Prostate gland (tissue), 2 donors: Measurements from ENCODE around the gene PLAA. TPM values are rescaled to one million over a fixed set of nuclear protein-coding genes. Genes with fewer than 3 reads are reported as not detected.

ENCODE experiments used
- DNase-seq: peaks from one replicate; pipeline ENCODE4 v3.0.0-alpha.2; 2019; ENCODE audit warnings: low spot score
- H3K27ac ChIP-seq, 2 donors: fragments of 200-600 bp; sonication (generic); 2 replicates each; pipeline ENCODE4 v1.5.1; 2017 to 2019
- H3K27me3 ChIP-seq: fragments of 200-600 bp; sonication (generic); replicated peaks from 2 replicates; pipeline ENCODE4 v1.5.1; 2019; ENCODE audit not compliant: insufficient read depth
- H3K36me3 ChIP-seq, 2 donors: fragments of 200-600 bp; sonication (generic); 1 replicate in 1 of 2; 2 replicates in 1 of 2; pipeline versions ENCODE4 v1.5.1 to v1.8.1; 2017 to 2019
- H3K4me1 ChIP-seq: fragments of 200-600 bp; sonication (generic); replicated peaks from 2 replicates; pipeline ENCODE4 v1.5.1; 2019
- H3K4me3 ChIP-seq, 2 donors: fragments of 200-600 bp; sonication (generic); 2 replicates each; pipeline ENCODE4 v1.5.1; 2017 to 2019
- H3K9me3 ChIP-seq: fragments of 200-600 bp; sonication (generic); 2 replicates; pipeline ENCODE4 v1.5.1; 2017
- CTCF ChIP-seq, 4 experiments: fragments of 200-600 bp in 2 of 4; fragments of 450-650 bp in 2 of 4; sonication (generic) in 2 of 4; IDR thresholded peaks; 1 replicate in 3 of 4; 2 replicates in 1 of 4; pipeline ENCODE4 v1.5.1; 2016 to 2019; ENCODE audit warnings: antibody characterized with exemption in 4 of 4, mild to moderate bottlenecking in 2 of 4, moderate library complexity in 2 of 4
- POLR2A ChIP-seq: fragments of 450-650 bp; IDR thresholded peaks from one replicate; pipeline ENCODE4 v1.6.1; 2016; ENCODE audit warnings: antibody characterized with exemption, mild to moderate bottlenecking
- POLR2AphosphoS5 ChIP-seq: sonication (generic); formaldehyde crosslinking; IDR thresholded peaks from one replicate; pipeline ENCODE4 v1.6.1; 2017; ENCODE audit warnings: antibody characterized with exemption
- WGBS: methylation state at CpG from one replicate; pipeline ENCODE4 v1.1.5; 2018; 5-methylcytosine and 5-hydroxymethylcytosine counted together
- intact Hi-C: fragments of 100-400 bp; cut with DNase I; formaldehyde crosslinking; loops from one replicate; pipeline ENCODE4 v1.14.2; 2022
- total RNA-seq, 2 donors: library from RNA; depleted of rRNA; stranded (reverse); fragments of >200 nt; gene quantifications; one replicate each; pipeline ENCODE4 v1.1.0, GENCODE V29; 2016

PLAA gene
- total RNA-seq, 2 donors from 2014 or later, result 24.3 to 36.5 TPM

DNA sequence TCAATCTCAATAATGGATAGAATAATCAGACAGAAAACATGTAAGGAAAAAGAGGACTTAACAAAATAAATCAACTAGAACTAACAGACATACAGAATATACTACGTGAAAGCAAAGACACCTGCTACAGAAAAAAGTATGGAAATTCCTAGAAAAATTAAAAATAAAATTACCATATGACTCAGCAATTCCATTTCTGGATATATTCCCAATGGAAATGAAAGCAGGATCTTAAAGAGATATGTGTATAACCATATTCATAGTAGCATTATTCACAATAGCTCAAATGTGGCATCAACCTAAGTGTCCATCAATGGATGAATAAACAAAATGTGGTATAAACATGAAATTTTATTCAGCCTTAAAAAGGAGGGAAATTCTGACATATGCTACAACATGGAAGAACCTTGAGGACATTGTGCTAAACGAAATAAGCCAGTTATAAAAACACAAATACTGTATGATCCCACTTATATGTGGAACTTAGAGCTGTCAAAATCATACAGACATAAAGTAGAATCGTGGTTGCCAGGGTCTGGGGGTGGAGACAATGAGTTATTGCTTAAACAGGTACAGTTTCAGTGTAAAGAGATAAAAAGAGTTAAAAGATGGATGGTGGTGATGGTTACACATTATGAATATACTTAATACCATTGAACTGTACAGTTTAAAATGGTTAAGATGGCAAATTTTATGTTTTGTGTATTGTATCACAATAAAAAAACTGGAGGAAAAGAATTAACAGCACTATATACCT lies 6.9 kb downstream of the PLAA start:
- DNase-seq, result no peak
- Histone ChIP-seq H3K27me3 (no peaks in the 10 kb centered on the region), H3K9me3 (no peaks in the 10 kb centered on the region), H3K36me3 (no peaks in the 10 kb centered on the region), H3K4me3 (no peak overlapping the region), H3K27ac (no peak overlapping the region), H3K4me1 (peaks cover 1% of the 10 kb centered on the region)
- TF ChIP-seq CTCF (IDR thresholded peaks at IDR 0.05), result no peak
- TF ChIP-seq POLR2A, result no peak
- no peak for TF ChIP-seq POLR2AphosphoS5
- intact Hi-C loops, result no loop called here
- 83% methylated on average over 3 of the region's 3 CpGs for WGBS

DNA sequence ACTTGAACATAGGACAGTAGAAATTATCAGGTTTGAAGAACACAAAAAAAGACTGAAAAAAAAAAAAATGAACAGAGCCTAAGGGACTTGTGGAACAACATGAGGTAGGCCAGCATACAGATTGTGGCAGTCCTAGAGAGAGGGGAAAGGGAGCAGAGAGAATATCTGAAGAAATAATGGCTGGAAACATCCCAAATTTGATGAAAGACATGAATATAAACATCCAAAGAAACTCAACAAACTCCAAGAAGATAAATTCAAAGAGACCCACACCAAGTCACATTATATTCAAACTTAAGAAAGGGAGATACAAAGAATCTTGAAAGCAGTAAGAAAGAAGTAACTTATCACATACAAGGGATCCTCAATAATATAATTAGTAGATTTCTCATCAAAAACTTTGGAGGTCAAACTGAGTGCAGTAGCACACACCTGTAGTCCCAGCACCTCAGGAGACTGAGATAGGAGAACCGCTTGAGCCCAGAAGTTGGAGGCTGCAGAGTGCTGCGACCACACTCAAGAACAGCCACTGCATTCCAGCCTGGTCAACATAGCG lies 9.1 kb downstream of the PLAA start:
- TF ChIP-seq POLR2A (no peak), CTCF (IDR thresholded peaks at IDR 0.05) (no peak), POLR2AphosphoS5 (no peak)
- no peaks in the 10 kb centered on the region for H3K9me3 ChIP-seq
- no peaks in the 10 kb centered on the region for H3K27me3 ChIP-seq
- WGBS, result 100% methylated on average over 3 of the region's 3 CpGs
- H3K4me3 ChIP-seq, result no peak overlapping the region
- intact Hi-C loops, result no loop called here
- no peak for DNase-seq
- no peaks in the 10 kb centered on the region for H3K4me1 ChIP-seq
- no peak overlapping the region for H3K27ac ChIP-seq
- H3K36me3 ChIP-seq, result no peaks in the 10 kb centered on the region

DNA sequence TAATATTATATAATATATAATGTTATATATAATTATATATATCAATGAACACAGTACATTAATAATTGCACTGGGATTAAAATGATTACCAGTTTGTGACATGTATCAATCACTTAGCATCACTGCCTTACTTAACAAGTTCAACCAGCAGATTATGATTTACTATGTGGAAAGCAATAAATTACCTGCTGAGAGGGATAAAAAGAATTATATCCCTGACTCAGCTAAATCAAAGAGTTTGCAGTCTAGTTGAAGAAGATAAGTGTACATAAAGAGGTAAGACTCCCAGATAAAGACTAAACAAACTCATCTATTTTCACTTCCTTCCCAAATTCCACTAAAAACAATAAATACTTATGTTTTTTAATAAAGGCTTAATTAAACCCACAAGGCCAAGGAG lies 11.2 kb downstream of the PLAA start:
- Histone ChIP-seq H3K4me1 (no peaks in the 10 kb centered on the region), H3K4me3 (no peak overlapping the region), H3K9me3 (no peaks in the 10 kb centered on the region), H3K27me3 (no peaks in the 10 kb centered on the region), H3K36me3 (no peaks in the 10 kb centered on the region), H3K27ac (no peak overlapping the region)
- intact Hi-C loops, result no loop called here
- no peak for TF ChIP-seq POLR2AphosphoS5
- no peak for TF ChIP-seq POLR2A
- no peak for TF ChIP-seq CTCF (IDR thresholded peaks at IDR 0.05)
- no peak for DNase-seq

DNA sequence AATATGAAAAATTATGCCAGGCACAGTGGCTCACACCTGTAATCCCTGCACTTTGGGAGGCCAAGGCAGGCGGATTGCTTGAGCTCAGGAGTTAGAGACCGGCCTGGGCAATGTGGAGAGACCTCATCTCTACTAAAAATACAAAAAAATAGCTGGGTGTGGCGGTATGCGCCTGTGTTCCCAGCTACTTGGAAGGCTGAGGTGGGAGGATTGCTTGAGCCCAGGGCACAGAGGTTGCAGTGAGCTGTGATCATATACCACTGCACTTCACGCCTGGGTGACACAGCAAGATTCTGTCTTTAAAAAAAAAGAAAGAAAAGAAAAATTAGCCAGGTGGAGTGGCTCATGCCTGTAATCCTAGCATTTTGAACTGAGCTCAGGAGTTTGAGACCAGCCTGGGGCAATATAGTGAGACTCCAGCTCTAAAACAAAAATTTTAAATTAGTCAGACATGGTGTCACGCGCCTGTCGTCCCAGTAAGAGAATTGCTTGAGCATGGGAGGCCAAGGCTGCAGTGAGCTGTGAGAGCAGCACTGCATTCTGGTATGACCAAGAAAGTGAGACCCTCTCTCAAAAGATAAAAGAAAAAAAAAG lies 18.0 kb downstream of the PLAA start:
- no peak for TF ChIP-seq POLR2AphosphoS5
- H3K27me3 ChIP-seq, result no peaks in the 10 kb centered on the region
- H3K9me3 ChIP-seq, result no peaks in the 10 kb centered on the region
- H3K4me3 ChIP-seq, result no peak overlapping the region
- WGBS, result 95% methylated on average over 8 of the region's 8 CpGs
- intact Hi-C loops, result no loop called here
- no peak overlapping the region for H3K27ac ChIP-seq
- peaks cover 0 to 2% of the 10 kb centered on the region in 2 donors for H3K36me3 ChIP-seq
- no peaks in the 10 kb centered on the region for H3K4me1 ChIP-seq
- no peak for DNase-seq

DNA sequence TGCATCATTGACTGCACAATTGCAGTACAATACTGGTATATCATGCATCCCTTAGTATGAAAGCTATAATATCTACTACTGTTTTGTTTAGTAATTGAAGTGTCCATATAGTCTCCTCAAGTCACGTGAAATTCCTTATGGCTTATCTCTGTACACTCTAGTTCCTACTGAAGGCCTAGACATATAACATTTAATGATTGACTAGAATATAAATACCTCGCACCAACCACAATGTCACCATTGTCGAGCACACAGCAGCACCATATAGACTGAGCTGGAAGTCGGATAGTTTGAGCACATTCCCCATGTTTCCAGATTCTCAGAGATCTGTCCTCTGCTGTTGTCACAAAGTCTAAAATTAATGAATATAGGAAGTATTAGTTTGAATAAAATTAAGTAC lies 21.4 kb downstream of the PLAA start:
- H3K9me3 ChIP-seq, result no peaks in the 10 kb centered on the region
- H3K4me1 ChIP-seq, result no peaks in the 10 kb centered on the region
- H3K36me3 ChIP-seq, result peaks cover 0 to 2% of the 10 kb centered on the region in 2 donors
- H3K27me3 ChIP-seq, result no peaks in the 10 kb centered on the region
- H3K4me3 ChIP-seq, result no peak overlapping the region
- intact Hi-C loops, result no loop called here
- no peak for TF ChIP-seq POLR2A
- TF ChIP-seq POLR2AphosphoS5, result no peak
- no peak for TF ChIP-seq CTCF (IDR thresholded peaks at IDR 0.05)
- no peak overlapping the region for H3K27ac ChIP-seq
- 87% methylated on average over 4 of the region's 4 CpGs for WGBS
- DNase-seq, result no peak
